ENCODE measurements around the gene DAB1. TPM values are rescaled to one million over a fixed set of nuclear protein-coding genes. Genes with fewer than 3 reads are reported as not detected.

Gene DAB1
- total and polyA plus RNA-seq, 12 donors, result 0.04 to 2.1 (median 0.59) TPM; not detected in 2

DNA sequence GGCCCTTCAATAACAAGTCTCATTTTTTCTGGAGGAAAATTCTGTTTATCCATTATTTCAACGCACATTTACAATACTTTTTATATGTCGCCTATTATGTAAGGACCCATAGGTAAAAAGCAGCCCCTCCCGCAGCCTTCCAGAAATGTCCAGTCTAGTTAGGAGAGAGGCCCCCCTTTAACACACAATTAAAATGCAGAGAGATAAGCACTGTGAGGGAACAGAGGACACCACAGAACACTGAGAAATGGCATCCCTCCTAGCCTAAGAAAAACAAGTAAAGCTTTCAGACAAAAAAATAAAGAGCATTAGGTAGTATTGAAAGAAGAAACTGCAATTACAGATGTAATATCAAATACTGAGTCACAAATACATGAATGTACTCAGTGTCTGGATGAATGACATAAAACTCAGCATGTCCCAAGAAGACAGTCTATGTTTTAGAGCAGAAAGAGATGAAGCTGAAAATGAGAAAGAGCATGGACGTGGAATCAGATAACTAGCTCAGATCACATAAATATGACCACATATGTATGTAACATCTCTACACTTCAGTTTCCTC, 62.9 kb downstream of the DAB1 start:
- no peak for TF ChIP-seq POLR2A (IDR thresholded peaks at IDR 0.05)
- TF ChIP-seq, protein P1, sequence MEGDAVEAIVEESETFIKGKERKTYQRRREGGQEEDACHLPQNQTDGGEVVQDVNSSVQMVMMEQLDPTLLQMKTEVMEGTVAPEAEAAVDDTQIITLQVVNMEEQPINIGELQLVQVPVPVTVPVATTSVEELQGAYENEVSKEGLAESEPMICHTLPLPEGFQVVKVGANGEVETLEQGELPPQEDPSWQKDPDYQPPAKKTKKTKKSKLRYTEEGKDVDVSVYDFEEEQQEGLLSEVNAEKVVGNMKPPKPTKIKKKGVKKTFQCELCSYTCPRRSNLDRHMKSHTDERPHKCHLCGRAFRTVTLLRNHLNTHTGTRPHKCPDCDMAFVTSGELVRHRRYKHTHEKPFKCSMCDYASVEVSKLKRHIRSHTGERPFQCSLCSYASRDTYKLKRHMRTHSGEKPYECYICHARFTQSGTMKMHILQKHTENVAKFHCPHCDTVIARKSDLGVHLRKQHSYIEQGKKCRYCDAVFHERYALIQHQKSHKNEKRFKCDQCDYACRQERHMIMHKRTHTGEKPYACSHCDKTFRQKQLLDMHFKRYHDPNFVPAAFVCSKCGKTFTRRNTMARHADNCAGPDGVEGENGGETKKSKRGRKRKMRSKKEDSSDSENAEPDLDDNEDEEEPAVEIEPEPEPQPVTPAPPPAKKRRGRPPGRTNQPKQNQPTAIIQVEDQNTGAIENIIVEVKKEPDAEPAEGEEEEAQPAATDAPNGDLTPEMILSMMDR (IDR thresholded peaks at IDR 0.05), result no peak
- DNase-seq, result no peak
- WGBS, 4 donors, result 80 to 86% (median 82%) methylated on average over 4 of the region's 4 CpGs
- H3K9me3 ChIP-seq (replicated peaks in 1 of 3), result no peaks in the 10 kb centered on the region
- H3K27ac ChIP-seq, result no peak overlapping the region
- no peaks in the 10 kb centered on the region for H3K36me3 ChIP-seq (replicated peaks in 1 of 2)
- no peak overlapping the region for H3K4me3 ChIP-seq
- no peaks in the 10 kb centered on the region for H3K4me1 ChIP-seq (replicated peaks in 1 of 2)
- intact Hi-C loops (cut with DNase I), result no loop called here
- no peaks in the 10 kb centered on the region for H3K27me3 ChIP-seq

DNA sequence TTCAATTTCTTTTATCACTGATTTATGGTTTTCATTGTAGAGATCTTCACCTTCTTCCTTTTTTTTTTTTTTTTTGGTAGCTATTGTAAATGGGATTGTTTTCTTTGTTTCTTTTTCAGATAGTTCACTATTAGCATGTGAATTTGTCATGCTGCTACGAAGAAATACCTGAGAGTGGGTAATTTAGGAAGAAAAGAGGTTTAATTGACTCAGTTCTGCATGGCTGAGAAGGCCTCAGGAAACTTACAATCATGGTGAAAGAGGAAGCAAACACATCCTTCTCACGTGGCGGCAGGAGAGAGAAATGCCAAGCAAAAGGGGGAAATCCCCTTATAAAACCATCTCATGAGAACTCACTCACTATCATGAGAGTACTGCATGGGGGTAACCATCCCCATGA, 66.4 kb downstream of the DAB1 start:
- intact Hi-C loops (cut with DNase I), result no loop called here
- Histone ChIP-seq H3K27me3 (no peaks in the 10 kb centered on the region), H3K36me3 (replicated peaks in 1 of 2) (no peaks in the 10 kb centered on the region), H3K27ac (no peak overlapping the region), H3K4me3 (no peak overlapping the region), H3K4me1 (replicated peaks in 1 of 2) (no peaks in the 10 kb centered on the region), H3K9me3 (replicated peaks in 1 of 3) (no peaks in the 10 kb centered on the region)
- 46 to 60% (median 55%) methylated on average over 3 of the region's 3 CpGs for WGBS, 4 donors
- TF ChIP-seq, protein P1 (IDR thresholded peaks at IDR 0.05), result no peak
- no peak for TF ChIP-seq POLR2A (IDR thresholded peaks at IDR 0.05)
- no peak for DNase-seq

DNA sequence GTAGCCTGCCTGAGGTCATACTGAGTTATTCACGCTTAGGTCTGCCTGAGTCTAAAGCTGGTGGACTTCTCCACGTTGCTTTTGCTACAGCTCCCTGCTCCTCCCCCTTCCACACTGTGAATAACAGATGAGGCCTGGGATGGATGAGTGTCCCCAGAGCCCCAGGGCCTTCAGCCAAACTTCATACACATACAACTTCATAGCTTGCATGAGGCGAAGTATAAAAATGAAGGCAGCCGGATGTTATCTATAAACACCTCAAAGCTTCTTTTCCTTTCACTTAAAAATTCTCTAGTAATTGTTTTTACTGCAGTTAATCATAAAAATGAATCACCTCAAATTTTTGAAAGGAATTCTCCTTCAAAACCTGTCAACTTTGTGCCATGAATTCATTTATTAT, 70.2 kb downstream of the DAB1 start:
- no peak for DNase-seq
- no peaks in the 10 kb centered on the region for H3K4me1 ChIP-seq (replicated peaks in 1 of 2)
- intact Hi-C loops (cut with DNase I), result no loop called here
- no peak for TF ChIP-seq POLR2A (IDR thresholded peaks at IDR 0.05)
- TF ChIP-seq, protein P1 (IDR thresholded peaks at IDR 0.05), result no peak
- 56 to 61% (median 59%) methylated on average over 4 of the region's 4 CpGs for WGBS, 4 donors
- H3K9me3 ChIP-seq (replicated peaks in 1 of 3), result no peaks in the 10 kb centered on the region
- H3K27ac ChIP-seq, result no peak overlapping the region
- H3K36me3 ChIP-seq (replicated peaks in 1 of 2), result no peaks in the 10 kb centered on the region
- H3K4me3 ChIP-seq, result no peak overlapping the region
- no peaks in the 10 kb centered on the region for H3K27me3 ChIP-seq

DNA sequence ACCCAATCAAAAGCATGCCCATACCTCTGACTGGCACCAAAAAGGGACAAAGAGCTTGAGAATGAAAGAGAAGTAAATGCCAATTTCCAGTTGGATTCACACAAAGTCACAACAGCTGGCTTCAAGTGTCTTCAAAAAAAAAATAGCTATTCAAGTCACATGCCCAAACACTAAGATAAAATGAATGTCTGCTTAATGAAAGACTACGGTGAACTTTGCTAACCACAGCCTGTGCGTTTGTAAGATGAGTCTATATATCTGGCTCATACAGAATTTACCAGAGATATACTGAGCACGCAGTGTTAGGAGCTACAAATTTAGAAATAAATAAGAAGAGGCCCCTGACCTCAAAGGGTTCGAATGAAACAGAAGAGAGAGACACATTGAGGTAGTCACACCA, 73.2 kb downstream of the DAB1 start:
- intact Hi-C loops (cut with DNase I), result no loop called here
- TF ChIP-seq, protein P1 (IDR thresholded peaks at IDR 0.05), result no peak
- no peak for TF ChIP-seq POLR2A (IDR thresholded peaks at IDR 0.05)

More for the DNA sequence above, 73.2 kb downstream of the DAB1 start:
- Histone ChIP-seq H3K27me3 (no peaks in the 10 kb centered on the region), H3K4me3 (no peak overlapping the region), H3K27ac (no peak overlapping the region), H3K4me1 (replicated peaks in 1 of 2) (no peaks in the 10 kb centered on the region), H3K36me3 (replicated peaks in 1 of 2) (no peaks in the 10 kb centered on the region), H3K9me3 (replicated peaks in 1 of 3) (no peaks in the 10 kb centered on the region)
- DNase-seq, result no peak
- 50 to 81% (median 69%) methylated on average over 4 of the region's 4 CpGs for WGBS, 4 donors
